Measurements from ENCODE around the gene NCF1. TPM values are rescaled to one million over a fixed set of nuclear protein-coding genes. Genes with fewer than 3 reads are reported as not detected.
"Not testable (repeated sequence)": the region's sequence is repeated elsewhere in the genome, so short reads cannot be mapped to it uniquely, and the experiment has no call there.

NCF1 gene
- total RNA-seq: 3.5 TPM
- long read RNA-seq, partial matches to known transcripts: 0 of 3 reads
- long read RNA-seq, other reads (novel, unspliced or antisense): 1 of 3 reads

DNA sequence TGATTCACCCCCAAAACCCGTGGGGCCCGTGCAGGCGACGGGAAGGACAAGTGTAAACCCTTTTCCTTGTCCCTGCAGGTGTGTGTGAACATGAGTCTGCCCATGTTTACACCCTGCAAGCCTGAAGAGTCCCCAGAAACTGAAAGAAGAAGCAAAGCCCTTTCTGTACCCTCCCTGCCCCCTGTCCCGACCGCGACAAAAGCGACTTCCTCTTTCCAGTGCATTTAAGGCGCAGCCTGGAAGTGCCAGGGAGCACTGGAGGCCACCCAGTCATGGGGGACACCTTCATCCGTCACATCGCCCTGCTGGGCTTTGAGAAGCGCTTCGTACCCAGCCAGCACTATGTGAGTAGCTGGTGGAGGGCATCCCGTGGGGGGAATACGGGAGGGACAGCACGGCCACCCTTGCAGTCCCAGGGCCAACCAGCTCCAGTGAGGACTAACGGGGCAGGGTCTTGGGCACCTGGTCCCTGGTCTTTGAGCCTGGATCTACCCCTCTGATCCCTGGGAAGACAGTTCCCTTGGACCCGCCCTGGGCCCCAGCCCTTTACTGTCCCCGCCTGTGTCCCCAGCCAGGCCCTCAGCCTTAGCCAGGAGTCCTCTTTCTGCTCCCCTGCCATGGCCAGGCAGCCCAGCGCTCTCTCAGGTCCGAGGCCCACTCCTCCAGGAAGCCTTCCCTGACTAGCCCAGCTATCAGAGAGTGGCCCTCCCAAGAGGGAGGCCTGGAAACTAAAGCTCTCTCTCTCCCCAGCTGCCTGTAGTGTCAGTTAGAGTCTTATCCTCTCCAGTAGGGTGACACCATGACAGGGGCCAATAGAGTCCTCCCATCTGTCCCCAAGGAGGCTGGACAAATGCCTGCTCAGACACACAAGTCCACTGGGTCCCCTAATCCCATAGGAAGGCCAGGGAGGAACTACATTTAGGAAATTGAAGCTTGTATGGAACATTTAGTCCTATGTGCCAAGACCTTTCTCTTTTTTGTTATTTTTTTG is at the start of gene NCF1:
NCF1 (plus strand) TSS at position 252 of the 991 bp plus-strand sequence; CDS start at position 273, 21 bp downstream.
- DNase-seq; H3K27ac ChIP-seq (replicated peaks); H3K4me1 ChIP-seq; H3K9me3 ChIP-seq (replicated peaks); intact Hi-C loops (cut with micrococcal nuclease); H3K27me3 ChIP-seq (ENCODE audit: low read depth); H3K4me3 ChIP-seq; H3K36me3 ChIP-seq: not testable (repeated sequence)

DNA sequence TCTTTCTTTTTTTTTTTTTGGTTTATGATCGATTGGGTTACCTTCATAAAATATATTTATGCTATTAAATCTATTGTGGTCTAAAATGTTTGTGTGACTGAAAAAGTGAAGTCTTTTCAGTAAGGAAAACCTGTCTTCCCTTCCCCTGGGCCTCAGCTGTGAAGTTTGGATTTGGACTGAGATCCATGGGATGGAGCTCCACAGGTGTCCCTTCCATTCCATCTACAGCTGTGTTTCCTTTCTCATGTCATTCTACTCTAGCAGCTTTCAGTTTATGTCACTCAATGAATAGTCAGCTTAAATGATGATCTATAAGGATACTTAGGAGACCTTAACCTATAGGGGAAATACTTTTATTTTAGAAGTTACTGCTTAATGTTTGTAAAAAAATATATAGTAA is 48.0 kb upstream of the NCF1 start:
- Histone ChIP-seq H3K27me3 (ENCODE audit: low read depth) (no peaks in the 10 kb centered on the region), H3K36me3 (peaks cover 31% of the 10 kb centered on the region), H3K27ac (replicated peaks) (no peak overlapping the region), H3K4me3 (no peak overlapping the region), H3K4me1 (peaks cover 12% of the 10 kb centered on the region), H3K9me3 (replicated peaks) (no peaks in the 10 kb centered on the region)
- intact Hi-C loops (cut with micrococcal nuclease): no loop called here
- DNase-seq: no peak
- no peak for TF ChIP-seq CTCF (IDR thresholded peaks at IDR 0.05; ENCODE audit: borderline replicate concordance)

GRCh38 chr7:74726309-74727101 is 47.3 kb upstream of the NCF1 start:
- H3K4me1 ChIP-seq: peaks cover 12% of the 10 kb centered on the region
- intact Hi-C loops (cut with micrococcal nuclease): no loop called here
- H3K4me3 ChIP-seq: no peak overlapping the region
- no peak for DNase-seq
- no peaks in the 10 kb centered on the region for H3K9me3 ChIP-seq (replicated peaks)
- no peaks in the 10 kb centered on the region for H3K27me3 ChIP-seq (ENCODE audit: low read depth)
- peaks cover 24% of the 10 kb centered on the region for H3K36me3 ChIP-seq
- H3K27ac ChIP-seq (replicated peaks): peak overlapping the region; percentile 18
- TF ChIP-seq CTCF (IDR thresholded peaks at IDR 0.05; ENCODE audit: borderline replicate concordance): no peak

DNA sequence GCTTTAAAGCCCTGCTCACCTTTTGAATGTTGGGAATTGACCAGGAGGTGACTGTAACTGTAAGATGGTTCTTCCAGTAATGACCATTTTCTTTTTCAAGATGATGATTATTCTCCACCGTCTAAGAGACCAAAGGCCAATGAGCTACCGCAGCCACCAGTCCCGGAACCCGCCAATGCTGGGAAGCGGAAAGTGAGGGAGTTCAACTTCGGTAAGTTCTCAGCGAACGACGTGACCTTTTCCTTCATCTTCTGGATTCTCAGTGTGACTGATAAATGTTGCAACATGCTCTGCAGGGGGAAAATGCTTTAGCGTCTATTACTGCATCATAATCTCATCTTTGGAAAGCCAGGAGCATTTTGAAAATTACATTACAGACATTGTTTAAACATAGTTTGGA is 45.1 kb upstream of the NCF1 start:
- H3K27me3 ChIP-seq (ENCODE audit: low read depth); H3K27ac ChIP-seq (replicated peaks); DNase-seq; H3K4me3 ChIP-seq; H3K9me3 ChIP-seq (replicated peaks); intact Hi-C loops (cut with micrococcal nuclease); H3K36me3 ChIP-seq: not testable (repeated sequence)
- H3K4me1 ChIP-seq: peaks cover 12% of the 10 kb centered on the region

DNA sequence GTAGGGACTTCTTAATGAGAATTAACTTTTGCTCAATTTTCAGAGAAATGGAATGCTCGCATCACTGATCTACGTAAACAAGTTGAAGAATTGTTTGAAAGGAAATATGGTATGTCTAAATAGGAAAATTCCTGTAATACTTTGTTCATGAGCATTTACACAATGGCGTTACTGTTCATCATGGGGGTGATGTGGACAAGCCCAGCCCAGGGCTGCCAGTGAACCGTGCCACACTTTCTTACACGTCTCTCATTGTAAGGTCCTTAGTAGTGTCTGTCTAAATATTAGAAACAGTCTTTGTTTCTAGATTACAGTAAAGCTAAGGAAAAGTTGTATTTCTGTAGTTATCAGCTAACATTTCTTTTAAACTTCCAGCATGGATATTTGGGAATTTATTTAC is 43.6 kb upstream of the NCF1 start:
- intact Hi-C loops (cut with micrococcal nuclease); H3K9me3 ChIP-seq (replicated peaks): not testable (repeated sequence)

DNA sequence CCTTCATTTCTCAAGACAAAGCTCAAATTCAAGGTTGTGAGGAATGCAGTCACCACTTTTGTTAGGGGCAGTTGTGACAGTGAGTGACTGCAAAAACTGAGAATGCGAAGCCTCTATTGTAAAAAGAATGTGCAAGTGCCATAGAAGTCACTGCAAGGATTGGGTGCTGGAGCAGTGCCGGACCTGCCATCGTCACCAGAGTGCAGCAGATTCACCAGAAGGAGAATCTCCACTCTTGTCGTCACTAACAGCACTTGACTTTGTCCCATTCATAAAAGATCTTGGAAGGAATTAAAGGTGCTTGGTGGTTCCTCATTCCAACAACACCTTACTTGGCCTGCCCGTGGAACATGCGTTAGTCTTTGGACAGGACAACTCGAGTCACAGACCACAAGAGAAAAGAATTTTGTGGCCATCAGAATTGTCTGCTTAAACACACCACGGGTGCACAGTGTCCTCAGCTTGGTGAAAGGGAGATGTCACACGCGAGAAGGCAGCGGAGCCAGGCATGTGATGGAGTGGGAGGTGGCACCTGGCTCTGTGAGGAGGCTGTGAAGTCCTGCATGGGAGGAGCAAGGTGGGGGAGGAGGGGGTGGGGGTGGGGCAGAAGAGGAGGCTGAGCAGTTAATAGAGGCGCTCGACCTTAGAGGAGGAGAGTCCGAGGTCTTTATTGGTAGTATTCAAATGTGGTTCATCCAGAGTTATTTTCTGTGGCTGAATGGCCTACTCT is 33.7 kb upstream of the NCF1 start:
- H3K27me3 ChIP-seq (ENCODE audit: low read depth); H3K4me1 ChIP-seq; H3K9me3 ChIP-seq (replicated peaks); H3K27ac ChIP-seq (replicated peaks); intact Hi-C loops (cut with micrococcal nuclease); H3K4me3 ChIP-seq; DNase-seq; H3K36me3 ChIP-seq: not testable (repeated sequence)

More for the DNA sequence above, 43.6 kb upstream of the NCF1 start:
- DNase-seq; H3K27ac ChIP-seq (replicated peaks); H3K4me3 ChIP-seq; H3K36me3 ChIP-seq; H3K27me3 ChIP-seq (ENCODE audit: low read depth): not testable (repeated sequence)
- H3K4me1 ChIP-seq: peaks cover 12% of the 10 kb centered on the region

GRCh38 chr7:74743936-74744557 is 29.8 kb upstream of the NCF1 start:
- H3K9me3 ChIP-seq (replicated peaks); H3K27me3 ChIP-seq (ENCODE audit: low read depth); H3K4me1 ChIP-seq; H3K36me3 ChIP-seq; DNase-seq; H3K27ac ChIP-seq (replicated peaks); intact Hi-C loops (cut with micrococcal nuclease); H3K4me3 ChIP-seq: not testable (repeated sequence)

- H3K27ac ChIP-seq (replicated peaks); intact Hi-C loops (cut with micrococcal nuclease); H3K36me3 ChIP-seq; H3K4me3 ChIP-seq; H3K9me3 ChIP-seq (replicated peaks); H3K27me3 ChIP-seq (ENCODE audit: low read depth); DNase-seq; H3K4me1 ChIP-seq: not testable (repeated sequence)
Measured at GRCh38 chr7:74753921-74754482, 19.8 kb upstream of the NCF1 start.

GRCh38 chr7:74756673-74757072 is 17.1 kb upstream of the NCF1 start:
- H3K27ac ChIP-seq (replicated peaks); H3K4me1 ChIP-seq; DNase-seq; H3K36me3 ChIP-seq; H3K27me3 ChIP-seq (ENCODE audit: low read depth); intact Hi-C loops (cut with micrococcal nuclease); H3K4me3 ChIP-seq; H3K9me3 ChIP-seq (replicated peaks): not testable (repeated sequence)

GRCh38 chr7:74758268-74758667 is 15.5 kb upstream of the NCF1 start:
- H3K36me3 ChIP-seq; H3K4me1 ChIP-seq; intact Hi-C loops (cut with micrococcal nuclease); H3K9me3 ChIP-seq (replicated peaks); H3K4me3 ChIP-seq; DNase-seq; H3K27me3 ChIP-seq (ENCODE audit: low read depth); H3K27ac ChIP-seq (replicated peaks): not testable (repeated sequence)
